ENCODE measurements around the gene HDLBP. TPM values are rescaled to one million over a fixed set of nuclear protein-coding genes. Genes with fewer than 3 reads are reported as not detected.

The HDLBP gene
- total RNA-seq, 2 donors from 2014 or later, result 404 to 447 TPM

DNA sequence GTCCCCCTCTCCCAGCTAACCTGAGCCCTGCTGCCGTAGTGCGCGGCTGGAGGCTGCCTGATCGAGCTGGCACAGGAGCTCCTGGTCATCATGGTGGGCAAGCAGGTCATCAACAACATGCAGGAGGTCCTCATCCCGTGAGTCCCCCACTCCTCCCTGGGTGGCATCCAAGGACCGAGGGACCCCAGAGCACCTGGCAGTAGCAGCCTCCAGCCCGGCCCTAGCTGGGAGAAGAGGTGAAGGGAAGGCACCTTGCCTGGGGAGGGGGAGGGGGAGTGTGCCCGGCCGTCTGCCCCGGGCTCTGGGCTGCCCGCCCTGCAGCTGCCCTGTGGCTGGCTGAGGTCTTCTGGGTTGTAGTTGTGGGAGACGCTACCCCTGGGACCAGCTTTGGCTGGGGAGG is 100.7 kb downstream of the HDLBP start:
- TF ChIP-seq, protein P1, sequence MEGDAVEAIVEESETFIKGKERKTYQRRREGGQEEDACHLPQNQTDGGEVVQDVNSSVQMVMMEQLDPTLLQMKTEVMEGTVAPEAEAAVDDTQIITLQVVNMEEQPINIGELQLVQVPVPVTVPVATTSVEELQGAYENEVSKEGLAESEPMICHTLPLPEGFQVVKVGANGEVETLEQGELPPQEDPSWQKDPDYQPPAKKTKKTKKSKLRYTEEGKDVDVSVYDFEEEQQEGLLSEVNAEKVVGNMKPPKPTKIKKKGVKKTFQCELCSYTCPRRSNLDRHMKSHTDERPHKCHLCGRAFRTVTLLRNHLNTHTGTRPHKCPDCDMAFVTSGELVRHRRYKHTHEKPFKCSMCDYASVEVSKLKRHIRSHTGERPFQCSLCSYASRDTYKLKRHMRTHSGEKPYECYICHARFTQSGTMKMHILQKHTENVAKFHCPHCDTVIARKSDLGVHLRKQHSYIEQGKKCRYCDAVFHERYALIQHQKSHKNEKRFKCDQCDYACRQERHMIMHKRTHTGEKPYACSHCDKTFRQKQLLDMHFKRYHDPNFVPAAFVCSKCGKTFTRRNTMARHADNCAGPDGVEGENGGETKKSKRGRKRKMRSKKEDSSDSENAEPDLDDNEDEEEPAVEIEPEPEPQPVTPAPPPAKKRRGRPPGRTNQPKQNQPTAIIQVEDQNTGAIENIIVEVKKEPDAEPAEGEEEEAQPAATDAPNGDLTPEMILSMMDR (IDR thresholded peaks at IDR 0.05), result no peak
- no peak overlapping the region for H3K27ac ChIP-seq
- no peak overlapping the region for H3K4me3 ChIP-seq
- H3K9me3 ChIP-seq, result no peaks in the 10 kb centered on the region
- no peak for ATAC-seq (ENCODE audit: insufficient number of reproducible peaks, low FRiP score, low read depth)
- H3K27me3 ChIP-seq (replicated peaks; ENCODE audit: insufficient read depth), result no peaks in the 10 kb centered on the region
- DNase-seq (ENCODE audit: low spot score), result no peak
- no peaks in the 10 kb centered on the region for H3K36me3 ChIP-seq
- peaks cover 6 to 10% of the 10 kb centered on the region in 2 donors for H3K4me1 ChIP-seq (ENCODE audit: control insufficient read depth in 1 of 2, low read depth in 2 of 2)

GRCh38 chr2:241214209-241214608 is 101.3 kb downstream of the HDLBP start:
- Histone ChIP-seq H3K27me3 (replicated peaks; ENCODE audit: insufficient read depth) (no peaks in the 10 kb centered on the region), H3K4me1 (ENCODE audit: control insufficient read depth in 1 of 2, low read depth in 2 of 2) (peaks cover 6 to 7% of the 10 kb centered on the region in 2 donors), H3K27ac (no peak overlapping the region), H3K36me3 (no peaks in the 10 kb centered on the region), H3K9me3 (no peaks in the 10 kb centered on the region), H3K4me3 (no peak overlapping the region)
- DNase-seq (ENCODE audit: low spot score) (no peak), ATAC-seq (ENCODE audit: insufficient number of reproducible peaks, low FRiP score, low read depth) (no peak)
- TF ChIP-seq, protein P1 (IDR thresholded peaks at IDR 0.05), result no peak

DNA sequence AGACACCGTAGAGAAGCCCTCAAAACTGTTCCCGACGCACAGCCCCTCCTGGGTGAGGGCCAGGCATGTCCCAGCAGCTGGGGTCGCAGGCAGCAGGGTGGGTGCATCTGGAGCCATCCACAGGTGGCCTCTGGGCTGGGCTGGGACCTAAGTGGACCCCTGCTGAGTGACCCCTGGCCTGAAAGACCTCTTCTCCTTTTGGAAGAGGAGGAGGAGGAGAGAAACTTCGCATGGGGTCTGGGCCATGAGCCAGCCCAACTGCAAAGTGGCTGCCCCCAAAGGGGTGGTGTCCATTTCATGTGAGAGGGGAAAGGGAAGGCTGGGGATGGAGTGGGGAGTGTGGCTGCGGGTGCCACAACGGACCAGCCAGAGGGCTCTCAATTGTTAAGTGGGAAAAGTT is 101.9 kb downstream of the HDLBP start:
- Histone ChIP-seq H3K9me3 (no peaks in the 10 kb centered on the region), H3K27me3 (replicated peaks; ENCODE audit: insufficient read depth) (no peaks in the 10 kb centered on the region), H3K4me1 (ENCODE audit: control insufficient read depth in 1 of 2, low read depth in 2 of 2) (peaks cover 1 to 2% of the 10 kb centered on the region in 2 donors), H3K36me3 (no peaks in the 10 kb centered on the region), H3K4me3 (no peak overlapping the region), H3K27ac (no peak overlapping the region)
- TF ChIP-seq, protein P1 (IDR thresholded peaks at IDR 0.05), result no peak
- no peak for DNase-seq (ENCODE audit: low spot score)
- ATAC-seq (ENCODE audit: insufficient number of reproducible peaks, low FRiP score, low read depth), result no peak

DNA sequence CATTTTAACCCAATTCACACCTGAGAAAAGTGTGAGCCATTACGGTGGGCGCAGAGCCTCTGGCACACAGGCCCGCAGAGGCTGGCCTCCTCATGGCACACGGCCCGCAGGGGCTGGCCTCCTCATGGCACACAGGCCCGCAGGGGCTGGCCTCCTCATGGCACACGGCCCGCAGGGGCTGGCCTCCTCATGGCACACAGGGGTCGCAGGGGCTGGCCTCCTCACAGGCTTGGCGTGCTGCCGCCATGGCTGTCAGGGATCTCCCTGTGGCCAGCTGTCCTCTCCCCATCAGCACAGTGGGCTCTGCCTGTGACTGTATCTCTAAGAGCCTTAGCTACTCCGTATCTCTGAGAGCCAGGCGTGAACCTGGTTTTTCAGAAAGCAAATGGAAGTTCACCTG is 102.4 kb downstream of the HDLBP start:
- no peak overlapping the region for H3K27ac ChIP-seq
- TF ChIP-seq, protein P1 (IDR thresholded peaks at IDR 0.05), result no peak
- no peak for DNase-seq (ENCODE audit: low spot score)
- ATAC-seq (ENCODE audit: insufficient number of reproducible peaks, low FRiP score, low read depth), result no peak
- H3K9me3 ChIP-seq, result no peaks in the 10 kb centered on the region
- no peaks in the 10 kb centered on the region for H3K4me1 ChIP-seq (ENCODE audit: control insufficient read depth in 1 of 2, low read depth in 2 of 2)
- no peaks in the 10 kb centered on the region for H3K27me3 ChIP-seq (replicated peaks; ENCODE audit: insufficient read depth)
- no peaks in the 10 kb centered on the region for H3K36me3 ChIP-seq
- no peak overlapping the region for H3K4me3 ChIP-seq

DNA sequence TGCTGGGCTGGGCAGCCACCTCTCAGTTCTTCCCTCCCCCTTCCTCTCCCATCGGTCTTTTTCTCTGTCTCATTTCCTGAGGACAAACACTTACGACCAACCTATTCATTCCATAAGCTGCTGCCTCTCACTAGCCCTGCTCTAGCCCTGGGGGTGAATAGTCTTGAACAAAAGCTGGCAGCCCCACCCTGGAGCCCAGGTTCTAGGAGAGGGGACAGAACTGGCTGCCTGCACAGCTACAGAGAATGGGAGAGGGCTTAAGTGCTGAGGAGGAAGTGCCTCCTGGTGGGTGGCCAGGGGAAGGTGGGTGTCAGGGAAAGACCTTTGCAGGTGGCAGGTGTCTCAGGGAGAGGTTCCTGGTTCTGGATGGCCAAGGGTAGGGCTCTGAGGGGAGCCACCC is 104.2 kb downstream of the HDLBP start:
- TF ChIP-seq, protein P1 (IDR thresholded peaks at IDR 0.05), result no peak
- Histone ChIP-seq H3K4me1 (ENCODE audit: control insufficient read depth in 1 of 2, low read depth in 2 of 2) (no peaks in the 10 kb centered on the region), H3K4me3 (no peak overlapping the region), H3K27ac (no peak overlapping the region), H3K27me3 (replicated peaks; ENCODE audit: insufficient read depth) (no peaks in the 10 kb centered on the region), H3K9me3 (no peaks in the 10 kb centered on the region), H3K36me3 (no peaks in the 10 kb centered on the region)
- DNase-seq (ENCODE audit: low spot score) (no peak), ATAC-seq (ENCODE audit: insufficient number of reproducible peaks, low FRiP score, low read depth) (no peak)
